NCI-H128 (cell line): ENCODE measurements around the gene KRT6C.
"Not testable (repeated sequence)": the region's sequence is repeated elsewhere in the genome, so short reads cannot be mapped to it uniquely, and the experiment has no call there.

Experiments used
- DNase-seq: peaks from one replicate; lab custom pipeline; 2025; ENCODE audit not compliant: unreplicated experiment; lab: John Stamatoyannopoulos, UW

Gene KRT6C

DNA sequence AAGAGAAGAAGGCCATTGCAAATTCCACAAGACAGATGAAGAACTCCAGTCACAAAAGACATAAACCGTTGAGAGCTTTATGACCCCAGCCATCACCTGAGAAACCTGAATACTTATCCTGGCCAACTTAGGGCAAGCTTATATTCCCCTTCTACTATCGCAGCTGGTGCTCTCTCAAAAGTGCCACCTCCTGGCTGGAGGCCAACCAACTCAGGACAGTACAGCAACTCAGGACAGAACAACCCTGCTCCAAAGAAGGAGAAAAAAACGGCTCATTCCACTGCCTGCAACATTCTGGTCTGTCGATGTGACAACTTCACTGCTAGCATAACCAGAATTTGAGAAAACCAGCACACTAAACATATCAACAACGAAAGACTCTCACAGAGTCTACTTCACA lies 11.9 kb downstream of the KRT6C start:
- DNase-seq = no peak

DNA sequence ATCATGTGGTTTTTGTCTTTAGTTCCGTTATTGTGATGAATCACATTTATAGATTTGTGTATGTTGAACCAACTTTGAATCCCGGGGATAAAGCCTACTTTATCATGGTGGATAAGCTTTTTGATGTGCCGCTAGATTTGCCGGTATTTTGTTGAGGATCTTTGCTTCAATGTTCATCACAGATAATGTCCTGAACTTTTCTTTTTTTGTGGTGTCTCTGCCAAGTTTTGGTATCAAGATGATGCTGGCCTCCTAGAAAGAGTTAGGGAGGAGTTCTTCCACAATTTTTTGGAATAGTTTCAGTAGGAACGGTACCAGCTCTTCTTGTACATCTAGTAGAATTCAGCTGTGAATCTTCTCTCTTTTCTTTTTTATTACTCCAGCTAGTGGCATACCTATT lies 14.7 kb downstream of the KRT6C start:
- DNase-seq = no peak

DNA sequence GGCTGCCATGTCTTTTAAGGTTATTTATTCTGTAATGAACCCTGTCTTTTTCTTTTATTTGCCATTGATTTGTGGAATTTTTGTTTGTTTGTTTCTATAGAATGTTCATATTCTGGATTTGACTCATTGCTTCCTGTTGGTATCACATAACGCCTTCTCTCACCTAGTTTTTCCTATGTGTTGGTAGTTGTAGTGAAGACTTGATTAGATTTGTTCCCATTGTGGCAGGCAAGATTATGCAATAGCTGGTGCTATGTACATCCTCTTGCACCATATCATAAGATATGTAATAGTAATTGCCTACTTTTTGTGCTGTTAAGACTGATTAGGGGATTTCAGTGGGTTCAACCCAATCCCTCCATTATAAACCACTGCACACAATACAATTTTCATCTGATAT lies 17.8 kb downstream of the KRT6C start:
- DNase-seq = no peak

DNA sequence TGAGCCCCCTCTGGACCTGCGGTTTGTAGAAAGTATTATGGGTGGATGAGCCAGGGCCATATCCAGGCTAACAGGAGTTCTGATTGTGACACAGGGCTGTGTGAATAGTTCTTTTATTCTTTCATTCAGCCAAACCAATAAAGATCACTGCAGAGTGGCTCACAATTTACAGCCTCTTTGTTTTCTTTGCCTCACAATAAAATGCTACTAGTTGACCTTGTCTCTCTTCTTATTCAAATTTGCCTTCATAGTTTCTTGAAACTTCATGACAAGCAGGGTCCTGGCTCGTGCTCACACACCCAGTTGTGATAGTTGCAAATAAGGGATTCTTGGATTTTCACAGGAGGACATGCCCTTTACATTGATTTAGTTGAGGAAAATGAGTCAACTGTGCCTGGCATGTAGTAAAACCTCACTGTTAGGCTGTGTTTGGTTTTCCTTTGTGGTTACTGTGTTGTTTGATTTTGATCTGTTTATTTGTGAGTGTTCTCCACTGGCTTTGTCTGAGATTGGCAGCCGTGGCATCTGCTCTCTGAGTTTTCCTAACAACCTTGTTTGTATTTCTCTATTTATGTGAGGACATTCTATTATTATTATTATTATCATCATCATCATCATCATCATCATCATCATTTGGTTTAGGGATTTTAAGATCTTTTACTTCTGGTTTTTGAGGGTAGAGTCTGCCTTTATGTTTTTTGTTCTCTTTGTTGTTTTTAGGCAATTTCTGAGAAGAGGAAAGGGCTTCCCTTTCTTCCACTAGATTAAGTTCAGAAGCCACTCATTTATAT lies 19.0 kb downstream of the KRT6C start:
- DNase-seq = no peak

DNA sequence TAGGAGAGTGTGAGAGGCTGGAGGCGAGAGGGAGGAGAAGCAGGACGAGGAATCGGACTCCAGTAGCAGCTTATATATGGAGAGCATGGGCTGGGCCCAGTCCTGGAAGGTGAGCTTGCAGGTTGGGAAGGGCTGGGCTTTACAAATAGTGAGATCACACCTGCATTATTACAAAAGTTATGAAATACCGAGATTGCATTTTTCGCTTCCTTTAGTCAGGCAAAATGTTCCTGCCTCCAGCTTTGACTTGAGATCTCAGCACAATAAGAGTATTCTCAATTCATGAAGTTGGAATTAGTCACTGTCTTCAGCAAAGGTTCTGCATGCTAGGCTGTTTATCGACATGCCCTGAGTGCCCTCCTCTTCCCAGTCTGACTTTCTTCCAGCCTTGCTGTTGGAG lies 21.5 kb downstream of the KRT6C start, which contains the start of gene KRT6B:
KRT6B (minus strand) TSS at position 46 of the 400 bp plus-strand sequence. CDS start 68 bp downstream, outside the sequence.
- DNase-seq = no peak

DNA sequence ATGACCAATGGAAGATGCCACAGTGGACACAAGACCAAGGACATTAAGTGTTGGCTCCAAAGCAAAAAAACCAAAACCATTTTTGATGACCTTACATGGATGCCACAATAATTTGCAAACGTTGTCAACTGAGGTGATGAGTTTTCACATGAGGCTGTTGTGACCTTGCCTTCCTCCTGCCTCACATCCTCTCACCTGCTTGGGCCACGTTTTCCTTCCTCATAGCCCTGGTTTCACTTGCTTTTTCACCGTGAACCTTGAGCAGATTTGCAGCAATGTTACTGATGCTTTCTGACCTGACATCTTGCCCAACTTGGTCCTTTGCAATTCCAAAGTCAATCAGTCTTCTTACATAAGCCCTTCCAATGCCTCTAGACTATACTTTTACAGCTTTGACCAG lies 25.4 kb downstream of the KRT6C start:
- DNase-seq = no peak

DNA sequence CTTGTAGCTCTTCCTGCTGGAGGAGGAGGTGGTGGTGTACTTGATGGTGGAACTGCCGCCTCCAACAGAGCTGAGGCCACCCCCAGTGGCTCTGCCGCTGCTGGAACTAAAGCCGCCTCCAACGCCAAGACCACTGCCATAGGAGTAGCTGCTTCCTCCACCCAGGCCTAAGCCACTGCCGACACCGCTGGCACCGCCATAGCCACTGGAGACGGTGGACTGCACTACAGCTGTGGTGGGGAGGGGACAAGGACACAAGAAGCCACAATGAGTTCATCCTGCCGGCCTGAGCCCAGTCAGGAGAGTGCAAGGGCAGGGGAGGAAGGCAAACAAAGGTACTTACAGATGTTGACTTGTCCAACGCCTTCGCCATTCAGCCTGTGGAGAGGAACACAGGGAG lies 26.4 kb downstream of the KRT6C start:
- not testable (repeated sequence) for DNase-seq

DNA sequence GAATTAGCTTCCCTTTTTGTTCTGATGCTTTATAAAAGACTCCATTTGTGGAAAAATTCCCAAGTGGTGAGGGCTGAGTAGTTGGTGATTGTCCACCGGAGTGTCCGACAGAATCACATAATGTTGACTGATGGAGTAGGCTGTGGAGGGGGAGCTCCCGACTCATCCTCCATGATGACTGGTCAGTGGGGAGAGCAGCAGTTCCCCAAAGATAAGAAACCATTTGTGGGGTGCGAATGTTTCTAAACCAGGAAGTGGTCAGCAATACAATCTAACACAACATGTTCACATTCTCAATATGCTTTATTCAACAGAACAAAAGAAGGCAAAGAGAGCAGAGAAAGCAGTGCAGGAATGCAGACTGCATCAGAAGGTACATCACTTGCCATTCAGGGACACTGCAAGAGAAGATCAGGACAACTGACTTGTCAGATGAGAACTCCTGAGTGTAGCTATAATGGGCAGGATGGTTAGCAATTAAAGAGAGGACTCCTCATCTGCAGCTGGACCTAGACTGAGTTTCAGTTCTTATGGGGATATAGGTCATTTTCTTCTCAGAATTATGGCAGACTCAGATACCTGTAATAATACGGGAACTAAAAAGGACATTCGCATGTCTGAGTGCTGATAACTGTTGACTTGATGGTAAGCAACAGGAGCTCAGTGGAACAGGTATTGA lies 27.1 kb downstream of the KRT6C start:
- DNase-seq = no peak

DNA sequence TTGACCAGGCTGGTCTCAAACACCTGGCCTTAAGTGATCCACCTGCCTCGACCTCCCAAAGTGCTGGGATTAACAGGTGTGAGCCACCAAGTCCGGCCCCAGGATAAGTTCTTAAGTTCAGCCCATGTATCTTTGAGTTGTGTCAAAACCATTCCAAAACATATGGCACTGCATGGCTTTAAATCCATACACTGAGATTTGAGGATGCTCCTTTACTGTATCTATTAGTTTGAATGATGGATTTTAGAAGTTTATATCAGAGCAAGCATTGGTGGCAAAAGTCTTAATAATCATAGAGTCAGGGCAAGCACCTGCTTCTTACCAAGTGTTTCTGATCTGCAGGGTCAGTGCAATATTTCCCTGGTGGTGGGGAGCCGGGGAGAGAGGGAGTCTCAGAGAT lies 27.7 kb downstream of the KRT6C start:
- DNase-seq = no peak

DNA sequence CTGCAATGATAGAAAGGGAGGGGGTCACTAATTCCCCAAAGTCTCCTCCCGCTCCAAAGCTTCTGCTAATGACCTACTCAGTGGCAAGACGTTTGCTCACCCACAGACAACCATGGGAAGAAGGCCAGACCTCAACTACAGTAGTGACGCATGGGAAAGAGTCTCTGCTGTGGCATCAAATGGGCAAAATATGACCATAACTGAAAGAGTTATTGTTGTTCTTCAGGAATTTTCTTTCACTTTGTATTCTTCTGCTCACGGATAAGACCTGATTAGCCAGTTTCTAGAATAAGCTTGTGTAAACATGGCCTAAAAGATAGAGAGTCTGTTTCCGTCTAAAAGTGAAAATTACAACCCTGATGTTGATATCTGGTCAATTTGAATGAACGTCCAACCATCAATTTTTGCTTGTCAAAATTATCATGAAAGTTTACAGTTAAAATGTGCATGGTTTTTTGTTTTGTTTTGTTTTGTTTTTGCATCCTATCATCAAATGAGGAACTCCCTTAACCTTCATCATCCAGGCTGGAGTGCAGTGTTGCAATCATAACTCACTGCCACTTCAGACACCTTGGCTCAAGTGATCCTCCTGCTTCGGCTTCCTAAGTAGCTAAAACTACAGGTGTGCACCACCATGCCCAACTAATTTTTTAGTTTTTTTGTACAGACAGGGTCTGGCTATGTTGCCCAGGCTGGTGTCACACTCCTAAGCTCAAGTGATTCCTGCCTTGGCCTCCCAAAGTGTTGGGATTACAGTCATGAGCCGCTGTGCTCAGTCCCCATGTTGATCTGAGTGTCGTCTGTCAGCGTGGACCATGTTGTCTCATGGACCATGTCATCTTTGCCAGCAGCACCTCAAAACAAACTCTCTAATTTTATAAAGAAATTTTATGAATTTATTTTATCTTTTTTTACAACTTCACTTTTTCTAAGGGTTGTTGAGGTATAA lies 28.7 kb downstream of the KRT6C start:
- no peak for DNase-seq

DNA sequence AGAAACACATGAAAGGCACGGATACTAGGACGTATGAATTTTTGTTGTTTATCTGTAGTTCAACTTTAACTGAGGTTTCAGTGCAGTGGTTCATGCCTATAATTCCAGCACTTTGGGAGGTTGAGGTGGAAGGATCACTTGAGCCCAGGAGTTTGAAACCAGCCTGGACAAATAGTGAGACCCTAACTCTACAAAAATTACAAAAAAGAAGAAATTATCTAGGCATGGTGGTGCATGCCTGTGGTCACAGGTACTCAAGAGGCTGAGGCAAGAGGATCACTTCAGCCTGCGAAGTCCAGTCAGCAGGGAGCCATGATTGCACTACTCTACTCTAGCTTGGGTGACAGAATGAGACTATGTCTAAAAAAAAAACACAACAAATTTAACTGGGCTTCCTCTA lies 29.6 kb downstream of the KRT6C start:
- DNase-seq = no peak

DNA sequence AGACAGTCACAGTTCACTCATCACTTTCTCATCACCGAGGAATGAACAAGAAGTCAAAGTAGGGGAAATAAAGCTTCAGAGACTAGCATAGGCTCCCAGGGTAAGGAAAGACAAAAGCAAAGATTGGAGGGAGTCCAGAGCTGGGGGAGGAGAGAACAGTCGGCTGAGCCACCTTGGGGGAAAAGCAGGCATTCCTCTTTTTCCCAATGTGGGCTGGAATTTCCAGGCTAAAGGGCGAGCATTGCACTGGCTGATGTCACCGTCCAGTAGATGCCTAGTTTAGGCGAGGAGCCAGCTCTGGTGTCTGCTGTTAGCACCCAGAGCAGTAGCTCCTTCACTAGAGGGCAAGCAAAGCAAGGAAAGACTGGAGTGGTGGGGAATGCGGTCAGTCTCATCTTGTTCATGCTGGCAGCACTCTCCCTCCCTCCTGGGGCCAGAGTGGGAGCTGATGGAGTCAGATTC lies 31.0 kb downstream of the KRT6C start:
- DNase-seq = no peak

DNA sequence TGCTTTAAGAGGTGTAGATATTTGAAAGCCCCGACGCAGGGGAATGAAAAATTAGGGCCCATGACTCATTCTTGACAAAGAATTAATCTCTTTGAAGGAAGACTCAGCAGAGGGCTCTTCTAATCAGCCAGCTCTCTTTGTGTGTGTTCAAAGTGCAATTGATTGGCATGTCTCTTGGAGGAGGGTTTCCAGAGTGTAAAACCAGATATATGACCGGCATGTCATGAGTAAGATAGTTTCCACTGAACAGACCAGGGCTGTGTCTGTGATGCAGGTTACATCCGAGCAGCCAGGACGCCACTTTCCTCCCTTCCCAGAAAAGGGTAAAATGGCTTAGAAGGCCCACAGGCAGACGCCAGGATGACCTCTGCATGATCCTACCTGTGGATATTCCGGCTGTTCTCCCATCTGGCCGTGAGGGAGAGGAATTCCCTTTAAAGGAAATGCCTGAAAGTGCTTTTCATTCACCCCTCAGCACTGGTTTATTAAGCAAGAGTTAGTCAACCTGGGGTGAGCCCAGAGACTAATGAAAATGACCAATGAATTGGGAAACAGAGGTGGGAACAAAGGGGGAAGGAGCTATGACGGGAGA lies 32.2 kb downstream of the KRT6C start:
- DNase-seq = no peak

DNA sequence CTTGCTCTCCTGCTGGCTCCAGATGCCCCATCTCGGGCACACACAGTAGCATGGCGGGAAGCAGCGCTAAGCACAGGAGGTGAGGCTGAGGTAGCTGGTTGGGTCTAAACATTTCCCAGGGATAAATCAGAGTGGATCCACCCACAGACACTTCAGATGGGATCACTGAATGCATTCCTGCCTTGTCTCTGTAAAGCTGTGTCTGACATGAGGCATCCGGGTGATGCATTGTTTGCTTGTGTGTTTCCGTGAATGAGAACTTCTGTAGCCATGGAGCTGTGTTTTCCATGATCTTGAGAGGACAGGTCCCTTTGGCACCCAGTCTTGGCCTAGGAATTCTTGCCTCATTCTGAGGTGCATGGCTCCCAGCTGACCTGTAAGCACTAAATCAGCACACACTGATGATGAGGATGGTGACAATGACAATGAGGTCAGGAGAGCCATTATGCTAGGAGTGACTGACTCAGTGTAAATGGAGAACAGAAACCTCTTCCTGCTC lies 32.7 kb downstream of the KRT6C start:
- DNase-seq = no peak

DNA sequence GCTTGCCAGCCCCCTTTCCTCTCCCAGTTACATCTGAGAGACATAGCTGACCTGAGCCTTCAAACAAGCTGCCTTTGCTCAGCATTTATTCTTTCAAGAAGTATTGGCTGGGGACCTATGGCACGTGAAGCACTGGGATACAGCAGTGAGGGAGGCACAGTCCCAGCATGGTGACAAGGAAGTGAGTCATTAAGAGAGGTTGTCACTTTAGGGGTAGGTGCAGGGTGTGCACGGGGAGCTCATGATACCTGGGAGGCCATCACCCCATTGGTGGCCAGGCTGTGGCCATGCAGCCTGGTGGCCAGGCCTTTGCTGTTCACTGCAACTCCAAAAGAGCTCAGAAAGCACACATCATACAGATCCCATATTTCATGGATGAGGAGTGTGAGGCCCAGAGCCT lies 33.8 kb downstream of the KRT6C start:
- DNase-seq = no peak

DNA sequence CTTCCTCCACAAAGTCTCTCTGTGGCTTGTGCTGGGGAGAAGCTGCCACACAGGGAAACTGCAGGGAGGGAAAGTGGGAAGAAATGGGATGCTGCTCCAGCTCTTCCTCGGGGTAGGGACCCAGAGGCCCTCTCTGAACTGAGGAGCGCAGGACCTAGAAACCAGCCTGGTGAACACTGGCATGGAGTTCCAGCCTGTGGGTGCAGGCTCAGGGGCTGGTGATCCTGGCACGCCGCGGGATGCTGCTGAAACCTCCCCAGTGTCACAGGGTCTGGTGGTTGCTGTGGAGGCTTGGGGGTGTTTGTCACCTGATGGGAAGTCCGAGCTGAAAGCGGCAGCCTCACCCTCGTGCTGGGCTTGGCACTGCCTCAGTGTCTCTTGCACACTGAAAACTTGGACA lies 34.2 kb downstream of the KRT6C start:
- no peak for DNase-seq

DNA sequence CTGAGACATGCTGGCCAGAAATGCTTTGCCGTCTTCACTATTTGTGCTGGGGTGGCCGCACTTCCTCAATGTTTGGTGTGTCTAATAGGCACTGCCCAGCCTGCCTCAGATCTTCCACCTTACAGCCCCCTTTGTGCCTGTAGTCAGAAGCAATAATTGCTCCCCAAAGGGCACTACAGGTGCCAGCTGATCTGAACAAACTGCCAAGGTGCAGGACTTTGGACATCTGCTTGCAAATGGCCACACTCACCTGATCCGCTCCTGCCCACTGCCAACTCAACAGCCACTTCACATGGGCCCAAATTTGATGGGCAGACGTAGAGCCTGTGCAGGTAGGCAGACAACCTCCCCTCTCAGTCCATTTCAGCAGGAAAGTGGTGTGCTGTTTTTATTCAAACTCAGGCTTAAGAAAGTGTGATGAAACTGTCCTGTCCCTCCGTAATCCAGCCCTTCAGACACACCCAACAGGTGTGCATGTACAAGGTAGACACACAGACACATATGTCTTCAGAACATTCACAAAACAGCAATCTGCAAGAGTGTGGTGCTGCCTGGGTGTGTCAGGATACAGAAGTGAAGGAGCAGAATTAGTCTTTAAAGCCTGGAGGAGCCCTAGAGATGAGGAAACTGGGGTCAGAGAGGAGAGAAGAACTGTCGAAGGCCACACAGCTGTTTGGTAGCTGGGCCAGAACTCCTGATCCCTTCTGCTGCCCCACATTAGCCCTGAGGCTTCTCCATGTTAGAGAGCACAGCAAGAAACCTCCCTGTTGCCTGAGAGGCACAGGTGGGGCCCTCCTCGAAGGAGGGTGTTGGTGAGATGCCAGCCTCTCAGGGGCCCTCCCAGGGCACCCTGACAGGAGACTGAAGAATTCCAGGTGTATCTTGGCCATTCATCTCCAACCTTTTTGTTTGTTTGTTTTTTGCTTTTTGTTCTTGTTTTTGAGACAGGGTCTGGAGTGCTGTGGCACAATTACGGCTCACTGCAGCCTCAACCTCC lies 35.0 kb downstream of the KRT6C start:
- DNase-seq = no peak

DNA sequence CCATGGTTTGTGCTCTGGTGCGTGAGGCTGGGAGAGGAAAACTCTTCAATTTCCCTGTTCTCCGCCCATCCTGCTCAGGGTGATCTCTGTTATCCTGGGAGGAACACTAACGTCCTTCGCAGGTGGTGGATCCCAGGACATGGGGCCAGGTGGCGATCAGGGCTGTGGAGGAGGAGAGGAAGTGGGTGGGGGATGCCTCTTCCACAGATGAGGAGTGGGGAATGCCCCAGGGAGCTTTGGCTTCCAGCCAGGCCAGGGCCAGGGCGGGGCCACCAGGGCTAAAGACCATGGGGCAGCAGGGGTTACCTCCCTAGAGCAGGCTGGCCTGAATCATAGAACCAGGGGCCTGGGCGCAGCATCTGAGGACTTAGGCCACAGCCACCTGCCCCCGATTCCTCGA lies 36.1 kb downstream of the KRT6C start:
- no peak for DNase-seq

DNA sequence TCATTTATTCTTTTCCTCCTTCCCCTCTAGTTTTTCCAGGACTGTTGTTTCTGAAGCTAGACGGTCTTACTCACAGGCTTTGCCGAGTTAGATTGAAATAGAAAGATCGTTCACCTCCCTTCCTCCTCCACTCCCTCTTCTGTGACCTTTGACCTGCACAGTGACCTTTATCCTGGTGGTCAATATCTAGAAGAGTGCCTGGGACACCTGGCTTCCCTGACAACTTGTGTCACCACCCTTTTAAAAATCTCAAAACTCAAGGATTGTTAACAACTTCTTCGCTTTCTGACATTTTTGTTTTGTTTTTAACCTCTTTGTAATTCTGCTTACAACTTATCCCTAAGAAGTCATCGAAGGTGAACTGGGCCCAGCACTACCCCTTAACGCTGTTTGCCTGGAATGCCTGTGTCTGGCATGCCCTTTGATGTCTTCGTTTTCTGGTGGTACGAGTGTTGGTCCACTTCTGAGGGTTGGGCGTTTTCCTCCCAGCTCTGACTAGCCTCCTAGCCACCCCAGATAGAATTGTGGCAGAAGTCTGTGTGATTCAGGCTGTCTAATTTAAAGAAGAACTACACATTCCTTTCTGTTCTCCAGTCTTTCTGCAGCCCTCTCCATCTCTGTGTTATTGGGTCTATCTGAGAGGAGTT lies 36.7 kb downstream of the KRT6C start:
- DNase-seq = no peak
